Fibroblast of mammary gland (primary cell): ENCODE data around the gene NOS1AP.

Experiments
- DNase-seq: peaks from one replicate; pipeline ENCODE4 v3.0.0-alpha.2; 2010; ENCODE audit warnings: low read depth
- H3K4me3 ChIP-seq: 2 replicates; pipeline ENCODE4 v1.5.1; 2011; ENCODE audit warnings: low read depth, mild to moderate bottlenecking, low read length, moderate library complexity; ENCODE audit not compliant: control insufficient read depth
- TF ChIP-seq, protein P1 (sequence below): conservative IDR thresholded peaks from 2 replicates; pipeline ENCODE4 v1.5.1; 2011; ENCODE audit warnings: low read depth, low read length, inconsistent platforms; ENCODE audit not compliant: control insufficient read depth, insufficient read depth

The NOS1AP gene

DNA sequence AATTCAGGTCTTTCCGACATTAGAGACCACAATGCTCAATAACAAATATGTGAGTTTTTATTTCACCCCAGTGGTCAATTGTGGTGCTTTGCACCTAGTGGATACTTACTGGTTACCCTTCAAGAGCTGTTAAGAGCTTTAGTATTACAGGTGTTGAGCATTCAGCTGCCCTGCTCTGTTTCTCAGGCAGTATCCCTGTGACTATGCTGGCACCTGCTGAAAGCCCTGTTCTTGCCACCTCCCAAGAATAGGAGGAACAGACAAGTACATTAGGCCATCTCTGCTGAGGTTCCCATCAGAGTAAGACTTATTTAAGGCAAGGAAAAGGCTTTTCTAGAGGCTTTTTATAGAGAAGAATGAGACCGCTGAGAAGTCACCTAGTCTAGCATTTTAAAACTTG lies 60.8 kb downstream of the NOS1AP start:
- no peak for DNase-seq
- no peak overlapping the region for H3K4me3 ChIP-seq
- TF ChIP-seq, protein P1, sequence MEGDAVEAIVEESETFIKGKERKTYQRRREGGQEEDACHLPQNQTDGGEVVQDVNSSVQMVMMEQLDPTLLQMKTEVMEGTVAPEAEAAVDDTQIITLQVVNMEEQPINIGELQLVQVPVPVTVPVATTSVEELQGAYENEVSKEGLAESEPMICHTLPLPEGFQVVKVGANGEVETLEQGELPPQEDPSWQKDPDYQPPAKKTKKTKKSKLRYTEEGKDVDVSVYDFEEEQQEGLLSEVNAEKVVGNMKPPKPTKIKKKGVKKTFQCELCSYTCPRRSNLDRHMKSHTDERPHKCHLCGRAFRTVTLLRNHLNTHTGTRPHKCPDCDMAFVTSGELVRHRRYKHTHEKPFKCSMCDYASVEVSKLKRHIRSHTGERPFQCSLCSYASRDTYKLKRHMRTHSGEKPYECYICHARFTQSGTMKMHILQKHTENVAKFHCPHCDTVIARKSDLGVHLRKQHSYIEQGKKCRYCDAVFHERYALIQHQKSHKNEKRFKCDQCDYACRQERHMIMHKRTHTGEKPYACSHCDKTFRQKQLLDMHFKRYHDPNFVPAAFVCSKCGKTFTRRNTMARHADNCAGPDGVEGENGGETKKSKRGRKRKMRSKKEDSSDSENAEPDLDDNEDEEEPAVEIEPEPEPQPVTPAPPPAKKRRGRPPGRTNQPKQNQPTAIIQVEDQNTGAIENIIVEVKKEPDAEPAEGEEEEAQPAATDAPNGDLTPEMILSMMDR = no peak

GRCh38 chr1:162131400-162132321 lies 62.2 kb downstream of the NOS1AP start:
- TF ChIP-seq, protein P1 = no peak
- no peak overlapping the region for H3K4me3 ChIP-seq
- DNase-seq = no peak

DNA sequence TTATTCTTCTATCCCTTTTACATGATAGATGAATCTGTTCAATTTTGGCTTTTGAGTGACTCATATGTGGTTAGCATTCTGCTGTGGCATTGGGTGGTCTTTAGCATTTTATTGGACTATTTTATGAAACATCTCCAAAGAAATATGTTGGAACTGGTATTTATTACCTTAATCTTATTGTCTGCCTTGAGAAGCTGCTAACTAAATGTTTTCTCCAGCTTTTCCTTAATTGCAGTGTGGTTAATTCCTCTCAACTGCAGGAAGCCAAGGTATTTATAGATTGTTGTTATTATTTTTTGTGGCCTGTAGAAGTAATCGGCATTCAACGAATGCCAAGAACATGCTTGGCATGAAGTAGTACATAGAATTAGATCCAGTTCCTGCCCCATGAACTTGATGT lies 64.1 kb downstream of the NOS1AP start:
- no peak for DNase-seq
- TF ChIP-seq, protein P1 = no peak
- no peak overlapping the region for H3K4me3 ChIP-seq

DNA sequence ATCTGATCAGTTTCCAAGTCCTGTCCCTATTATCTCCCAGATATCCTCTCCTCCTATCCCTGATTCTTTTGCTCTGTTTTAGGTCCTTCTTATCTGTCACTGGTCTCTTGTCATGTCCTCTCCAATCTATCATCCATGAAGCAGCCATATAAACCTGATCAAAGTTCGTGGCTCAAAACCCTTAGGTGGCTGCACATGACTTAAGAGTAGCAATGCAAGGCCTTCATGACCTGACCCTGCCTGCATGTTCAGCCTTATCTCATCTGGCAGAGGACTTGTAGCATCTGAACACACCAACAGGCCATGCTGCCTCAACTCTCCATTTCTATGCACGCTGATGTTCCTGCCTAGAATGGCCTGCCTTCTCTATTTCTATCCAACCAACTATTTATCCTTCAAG lies 65.2 kb downstream of the NOS1AP start:
- no peak for DNase-seq
- H3K4me3 ChIP-seq = no peak overlapping the region
- TF ChIP-seq, protein P1 = no peak

DNA sequence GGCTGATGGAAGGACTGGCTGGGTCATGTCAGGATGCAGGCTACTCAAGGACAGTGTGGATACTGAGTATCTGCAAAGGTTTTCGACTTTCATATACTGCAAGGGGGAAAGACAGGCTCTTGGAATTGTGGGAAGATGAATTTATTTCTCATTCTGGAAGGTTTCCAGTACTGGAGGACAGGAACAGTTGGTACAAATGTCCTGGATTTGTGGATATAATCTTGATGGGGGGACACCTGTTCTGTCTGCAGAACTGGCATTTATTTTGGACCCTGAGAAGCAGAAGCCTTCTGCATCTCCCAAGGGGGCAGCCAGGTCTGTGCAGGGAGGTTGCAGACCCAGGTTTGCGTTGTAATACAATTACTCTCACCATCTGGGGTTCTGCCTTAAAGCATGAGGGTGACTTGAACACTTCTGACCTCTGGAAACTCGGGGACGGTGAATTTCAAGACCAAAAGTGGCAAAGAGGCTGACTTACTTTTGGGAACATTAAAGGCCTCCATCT lies 65.8 kb downstream of the NOS1AP start:
- DNase-seq = no peak
- no peak overlapping the region for H3K4me3 ChIP-seq
- TF ChIP-seq, protein P1 = no peak

DNA sequence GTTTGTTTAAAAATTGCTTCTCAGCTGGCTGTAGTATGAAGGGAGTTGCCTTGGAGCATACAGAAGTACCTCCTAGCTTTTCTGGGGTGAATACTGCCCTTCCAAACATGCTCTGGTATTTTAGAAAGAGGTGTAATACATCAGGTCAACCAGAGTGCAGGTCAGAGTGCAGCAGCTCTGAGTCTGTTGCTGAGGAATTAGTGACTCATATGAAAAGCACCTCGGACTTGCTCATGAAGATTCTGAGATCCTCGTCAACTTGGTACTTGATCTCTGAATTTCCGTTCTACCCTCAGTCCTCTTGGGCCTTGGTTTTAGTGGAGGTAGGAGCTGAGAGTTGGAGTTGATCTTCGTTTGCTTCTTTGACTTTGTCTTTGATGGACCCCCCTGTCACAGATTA lies 67.3 kb downstream of the NOS1AP start:
- peak; percentile 82 for DNase-seq
- H3K4me3 ChIP-seq = no peak overlapping the region
- TF ChIP-seq, protein P1 = no peak
